GM18951 (cell line): ENCODE results near the gene SGF29.
"Not testable (repeated sequence)": the region's sequence is repeated elsewhere in the genome, so short reads cannot be mapped to it uniquely, and the experiment has no call there.

ENCODE experiments used
- POLR2A ChIP-seq: IDR thresholded peaks from 4 replicates; pipeline ENCODE4 v1.6.1; 2011; ENCODE audit warnings: mild to moderate bottlenecking; ENCODE audit not compliant: insufficient read length, insufficient read depth; ENCODE audit errors: extremely low read depth
- in situ Hi-C: fragments of 300-500 bp; cut with MboI; formaldehyde crosslinking; loops from one replicate; pipeline ENCODE4 v1.12.0; 2022; ENCODE audit warnings: low sequenced_read_pairs, mixed read lengths, inconsistent platforms; ENCODE audit not compliant: unreplicated experiment

The SGF29 gene

GRCh38 chr16:28580726-28581315 is 27.1 kb downstream of the SGF29 start:
- no peak for TF ChIP-seq POLR2A
- in situ Hi-C loops = no loop called here

GRCh38 chr16:28585674-28586073 is 32.0 kb downstream of the SGF29 start:
- TF ChIP-seq POLR2A = no peak
- in situ Hi-C loops = no loop called here

- in situ Hi-C loops = no loop called here
- TF ChIP-seq POLR2A = no peak
Measured at GRCh38 chr16:28586466-28586865, 32.7 kb downstream of the SGF29 start.

GRCh38 chr16:28587386-28587785 is 33.7 kb downstream of the SGF29 start:
- no peak for TF ChIP-seq POLR2A
- in situ Hi-C loops = no loop called here

GRCh38 chr16:28589069-28589468 is 35.3 kb downstream of the SGF29 start:
- TF ChIP-seq POLR2A = no peak
- in situ Hi-C loops = no loop called here

- TF ChIP-seq POLR2A = no peak
- in situ Hi-C loops = no loop called here
Measured at GRCh38 chr16:28589930-28590329, 36.2 kb downstream of the SGF29 start.

- in situ Hi-C loops = no loop called here
- TF ChIP-seq POLR2A = no peak
Measured at GRCh38 chr16:28590384-28591340, 36.9 kb downstream of the SGF29 start.

- in situ Hi-C loops = no loop called here
- no peak for TF ChIP-seq POLR2A
Measured at GRCh38 chr16:28591355-28591754, 37.6 kb downstream of the SGF29 start.

- in situ Hi-C loops = no loop called here
- no peak for TF ChIP-seq POLR2A
Measured at GRCh38 chr16:28592511-28592910, 38.8 kb downstream of the SGF29 start.

- in situ Hi-C loops = no loop called here
- TF ChIP-seq POLR2A = no peak
Measured at GRCh38 chr16:28592979-28593553, 39.3 kb downstream of the SGF29 start.

- in situ Hi-C loops = not testable (repeated sequence)
Measured at GRCh38 chr16:28595451-28595850, 41.7 kb downstream of the SGF29 start.

- no peak for TF ChIP-seq POLR2A
- in situ Hi-C loops = no loop called here
Measured at GRCh38 chr16:28596115-28596630, 42.5 kb downstream of the SGF29 start.

- in situ Hi-C loops = no loop called here
- no peak for TF ChIP-seq POLR2A
Measured at GRCh38 chr16:28596840-28597691, 43.3 kb downstream of the SGF29 start, which contains the start of gene SULT1A2. Gene SULT1A2, minus strand, starts transcription at chr16:28597050. Its CDS starts 1,120 bp downstream, at chr16:28595930.
